Renal cortex interstitium (tissue), 15 donors: ENCODE measurements around the gene AK2. TPM values are rescaled to one million over a fixed set of nuclear protein-coding genes. Genes with fewer than 3 reads are reported as not detected.
A peak's percentile ranks its signal among the peaks of the same experiment; 100 is the strongest.
"Not testable (repeated sequence)": the region's sequence is repeated elsewhere in the genome, so short reads cannot be mapped to it uniquely, and the experiment has no call there.

Experiments used
- DNase-seq, 11 donors: peaks; one replicate each; pipeline ENCODE4 v3.0.0-alpha.2; 2013; ENCODE audit warnings: low read depth in 9 of 11, low spot score in 4 of 11; ENCODE audit errors: extremely low read depth in 1 of 11
- long read RNA-seq, 16 experiments: transcript quantifications; one replicate each; lab custom pipeline, GENCODE V29; 2026
- polyA plus RNA-seq, 3 donors: library from polyadenylated mRNA; unstranded; fragments of 120-200 nt; gene quantifications; one replicate each; pipeline ENCODE4 v1.2.1, GENCODE V29; 2013; ENCODE audit not compliant: insufficient read length in 3 of 3

The AK2 gene
- polyA plus RNA-seq: 100 to 1,000 TPM; 199 to 254 (median 217) TPM
- long read RNA-seq, donor 1, transcript AK2-202 (7 exons, 3,586 nt): minor isoform, 14 of 67 reads
- long read RNA-seq, donor 1, transcript AK2-201 (6 exons, 1,021 nt): major isoform, 24 of 67 reads
- long read RNA-seq, donor 1, partial matches to known transcripts: 26 of 67 reads
- long read RNA-seq, donor 1, other reads (novel, unspliced or antisense): 0 of 67 reads
- long read RNA-seq, donor 2, transcript AK2-201 (6 exons, 1,021 nt): major isoform, 18 of 49 reads
- long read RNA-seq, donor 2, transcript AK2-202 (7 exons, 3,586 nt): minor isoform, 13 of 49 reads
- long read RNA-seq, donor 2, partial matches to known transcripts: 12 of 49 reads
- long read RNA-seq, donor 2, other reads (novel, unspliced or antisense): 0 of 49 reads
- long read RNA-seq, donor 3, transcript AK2-201 (6 exons, 1,021 nt): major isoform, 60 of 137 reads
- long read RNA-seq, donor 3, transcript AK2-202 (7 exons, 3,586 nt): minor isoform, 23 of 137 reads
- long read RNA-seq, donor 3, partial matches to known transcripts: 47 of 137 reads
- long read RNA-seq, donor 3, other reads (novel, unspliced or antisense): 0 of 137 reads
- long read RNA-seq, donor 4, transcript AK2-202 (7 exons, 3,586 nt): minor isoform, 15 of 101 reads
- long read RNA-seq, donor 4, transcript AK2-201 (6 exons, 1,021 nt): major isoform, 51 of 101 reads
- long read RNA-seq, donor 4, partial matches to known transcripts: 25 of 101 reads
- long read RNA-seq, donor 4, other reads (novel, unspliced or antisense): 0 of 101 reads
- long read RNA-seq, donor 5: 0 reads
- long read RNA-seq, donor 6, transcript AK2-202 (7 exons, 3,586 nt): minor isoform, 14 of 97 reads
- long read RNA-seq, donor 6, transcript AK2-207 (2 exons, 599 nt): minor isoform, 5 of 97 reads
- long read RNA-seq, donor 6, transcript AK2-201 (6 exons, 1,021 nt): major isoform, 43 of 97 reads
- long read RNA-seq, donor 6, partial matches to known transcripts: 27 of 97 reads
- long read RNA-seq, donor 6, other reads (novel, unspliced or antisense): 0 of 97 reads
- long read RNA-seq, donor 7, transcript AK2-201 (6 exons, 1,021 nt): major isoform, 63 of 131 reads
- long read RNA-seq, donor 7, transcript AK2-202 (7 exons, 3,586 nt): minor isoform, 25 of 131 reads
- long read RNA-seq, donor 7, partial matches to known transcripts: 34 of 131 reads
- long read RNA-seq, donor 7, other reads (novel, unspliced or antisense): 0 of 131 reads
- long read RNA-seq, donor 8, transcript AK2-206 (5 exons, 811 nt): minor isoform, 6 of 187 reads
- long read RNA-seq, donor 8, transcript AK2-201 (6 exons, 1,021 nt): major isoform, 70 of 187 reads
- long read RNA-seq, donor 8, transcript AK2-202 (7 exons, 3,586 nt): minor isoform, 39 of 187 reads
- long read RNA-seq, donor 8, partial matches to known transcripts: 68 of 187 reads
- long read RNA-seq, donor 8, other reads (novel, unspliced or antisense): 0 of 187 reads
- long read RNA-seq, donor 9, transcript AK2-202 (7 exons, 3,586 nt): minor isoform, 20 of 87 reads
- long read RNA-seq, donor 9, transcript AK2-201 (6 exons, 1,021 nt): major isoform, 27 of 87 reads
- long read RNA-seq, donor 9, partial matches to known transcripts: 33 of 87 reads
- long read RNA-seq, donor 9, other reads (novel, unspliced or antisense): 0 of 87 reads
- long read RNA-seq, donor 10, transcript AK2-202 (7 exons, 3,586 nt): minor isoform, 17 of 96 reads
- long read RNA-seq, donor 10, transcript AK2-201 (6 exons, 1,021 nt): major isoform, 43 of 96 reads
- long read RNA-seq, donor 10, partial matches to known transcripts: 29 of 96 reads
- long read RNA-seq, donor 10, other reads (novel, unspliced or antisense): 0 of 96 reads
- long read RNA-seq, donor 11, transcript AK2-201 (6 exons, 1,021 nt): major isoform, 24 of 71 reads
- long read RNA-seq, donor 11, transcript AK2-202 (7 exons, 3,586 nt): minor isoform, 23 of 71 reads
- long read RNA-seq, donor 11, partial matches to known transcripts: 18 of 71 reads
- long read RNA-seq, donor 11, other reads (novel, unspliced or antisense): 0 of 71 reads
- long read RNA-seq, donor 12, transcript AK2-201 (6 exons, 1,021 nt): major isoform, 19 of 36 reads
- long read RNA-seq, donor 12, transcript AK2-202 (7 exons, 3,586 nt): minor isoform, 8 of 36 reads
- long read RNA-seq, donor 12, partial matches to known transcripts: 6 of 36 reads
- long read RNA-seq, donor 12, other reads (novel, unspliced or antisense): 0 of 36 reads
- long read RNA-seq, donor 13, transcript AK2-212 (7 exons, 886 nt): minor isoform, 5 of 211 reads
- long read RNA-seq, donor 13, transcript AK2-202 (7 exons, 3,586 nt): minor isoform, 34 of 211 reads
- long read RNA-seq, donor 13, transcript AK2-201 (6 exons, 1,021 nt): major isoform, 80 of 211 reads
- long read RNA-seq, donor 13, partial matches to known transcripts: 85 of 211 reads
- long read RNA-seq, donor 13, other reads (novel, unspliced or antisense): 0 of 211 reads
- long read RNA-seq, donor 14, transcript AK2-202 (7 exons, 3,586 nt): minor isoform, 19 of 77 reads
- long read RNA-seq, donor 14, transcript AK2-201 (6 exons, 1,021 nt): major isoform, 38 of 77 reads
- long read RNA-seq, donor 14, partial matches to known transcripts: 16 of 77 reads
- long read RNA-seq, donor 14, other reads (novel, unspliced or antisense): 0 of 77 reads
- long read RNA-seq, donor 15, transcript AK2-202 (7 exons, 3,586 nt): minor isoform, 12 of 63 reads
- long read RNA-seq, donor 15, transcript AK2-201 (6 exons, 1,021 nt): major isoform, 23 of 63 reads
- long read RNA-seq, donor 15, partial matches to known transcripts: 20 of 63 reads
- long read RNA-seq, donor 15, other reads (novel, unspliced or antisense): 0 of 63 reads
- long read RNA-seq, donor 16, transcript AK2-201 (6 exons, 1,021 nt): major isoform, 97 of 321 reads
- long read RNA-seq, donor 16, transcript AK2-202 (7 exons, 3,586 nt): minor isoform, 55 of 321 reads
- long read RNA-seq, donor 16, partial matches to known transcripts: 155 of 321 reads
- long read RNA-seq, donor 16, other reads (novel, unspliced or antisense): 0 of 321 reads

DNA sequence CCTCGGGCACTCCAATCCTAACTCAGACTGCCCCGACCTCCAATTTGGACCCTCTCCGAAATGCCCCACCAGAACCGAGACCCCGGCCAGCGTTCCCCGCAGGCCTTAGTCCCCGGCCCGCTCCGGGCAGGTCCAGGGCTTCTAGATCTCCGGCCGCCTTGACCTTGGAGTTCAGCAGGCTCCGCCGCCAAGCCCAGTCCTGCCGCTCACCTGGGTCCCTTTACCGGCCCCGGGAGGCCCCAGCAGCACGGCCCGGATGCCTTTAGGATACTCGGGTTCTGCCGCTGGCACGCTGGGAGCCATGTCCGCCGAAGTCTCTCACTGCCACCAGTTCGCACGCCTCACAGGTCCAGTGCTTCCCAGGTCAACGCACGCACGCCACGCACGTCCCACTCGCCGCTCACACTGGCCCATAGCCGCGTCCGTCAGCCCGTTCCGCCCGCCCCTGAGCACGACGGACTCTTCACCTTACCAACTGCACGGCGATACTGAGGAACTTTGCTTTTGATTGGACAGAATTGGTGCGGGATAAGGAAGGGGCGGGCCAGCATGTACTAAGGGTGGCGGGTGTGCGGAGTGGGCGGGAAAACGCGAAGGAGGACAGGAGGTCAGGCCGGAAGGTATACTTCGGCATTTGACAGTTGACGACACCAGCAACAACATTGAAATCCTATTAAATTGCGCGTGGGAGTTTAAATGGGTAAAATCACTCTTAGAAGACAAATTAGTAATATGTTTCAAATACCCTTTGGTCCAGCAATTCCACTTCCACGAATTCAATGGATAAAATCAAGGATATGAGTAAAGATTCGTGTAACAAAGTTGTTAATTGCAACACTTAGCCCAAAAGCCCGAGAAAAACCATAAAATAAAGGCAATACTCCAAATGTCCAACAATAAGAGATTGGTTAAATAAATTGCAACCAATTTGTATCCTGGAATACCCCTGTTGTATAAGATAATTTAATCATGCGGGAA, at the start of gene AK2:
Gene AK2, minus strand, starts transcription at position 358 of the 978 bp plus-strand sequence. Its CDS starts 55 bp downstream, at position 303.
- DNase-seq: peak; percentile 83 to 97 (median 92)

DNA sequence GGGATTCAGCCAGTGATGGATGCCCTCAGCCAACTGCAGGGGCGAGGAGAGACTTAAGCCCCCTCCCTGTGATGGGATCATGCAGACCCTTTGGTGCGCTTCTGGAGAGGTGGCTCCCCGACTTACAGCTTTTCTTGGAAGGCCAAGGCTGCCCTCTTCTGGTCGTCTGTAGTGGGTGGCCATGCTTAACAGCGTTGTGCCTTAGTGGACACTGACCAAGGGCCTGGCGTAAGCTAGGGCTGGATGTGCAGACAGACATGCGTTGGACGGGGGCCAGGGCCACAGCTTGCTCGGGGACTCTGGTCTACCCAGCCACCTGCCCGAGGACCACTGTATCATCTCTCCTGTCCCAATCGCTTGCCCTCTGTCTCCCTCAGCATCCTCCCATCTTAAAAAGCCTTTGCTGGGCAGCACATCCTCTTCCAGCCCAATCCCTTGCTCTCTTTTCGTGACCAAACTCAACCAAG, 49.7 kb upstream of the AK2 start:
- peak; percentile 47 to 77 (median 64) for DNase-seq

DNA sequence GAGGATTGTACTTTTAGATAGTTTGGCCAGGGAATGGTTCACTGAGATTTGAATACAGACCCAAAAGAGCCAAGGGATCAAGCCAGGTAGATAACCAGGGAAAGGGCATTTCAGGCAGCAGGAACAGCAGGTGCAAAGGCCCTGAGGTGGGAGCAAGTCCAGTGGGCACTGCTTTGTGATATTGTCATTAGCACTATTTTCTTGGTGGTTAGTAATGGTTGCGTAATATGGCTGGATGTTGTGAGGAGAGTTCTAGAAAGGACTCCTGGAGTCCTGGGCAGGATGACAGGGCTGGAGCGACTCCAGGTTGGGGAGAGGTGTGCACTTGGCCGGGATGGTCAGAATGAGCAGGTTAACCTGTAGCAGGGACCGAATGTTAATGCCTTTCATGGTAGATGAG, 48.6 kb upstream of the AK2 start:
- no peak for DNase-seq

DNA sequence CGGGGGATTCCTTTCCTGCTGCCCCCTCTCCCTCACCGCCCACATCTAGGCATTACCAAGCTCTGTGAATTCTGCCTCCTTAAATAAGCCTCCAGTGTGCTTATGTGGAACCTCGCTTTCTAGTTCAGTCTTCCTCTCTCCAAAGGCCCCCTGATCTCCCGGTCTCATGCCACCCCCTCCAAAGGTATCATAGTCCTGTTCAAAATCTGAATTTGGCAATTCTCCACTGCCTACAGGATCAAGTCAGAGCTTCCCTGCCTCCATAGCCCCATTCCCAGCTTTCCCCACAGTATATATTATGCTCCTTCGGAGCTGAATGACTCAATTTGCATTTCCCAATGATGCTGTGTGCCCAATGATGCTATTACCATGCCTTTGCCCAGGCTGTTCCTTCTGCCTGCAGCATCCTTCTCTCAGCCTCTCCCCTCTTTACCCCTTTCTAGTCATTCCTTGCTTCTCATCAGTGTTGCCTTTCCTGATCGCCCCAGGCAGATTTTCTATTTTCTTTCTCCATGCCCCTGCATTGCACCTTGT, 46.0 kb upstream of the AK2 start:
- no peak for DNase-seq

DNA sequence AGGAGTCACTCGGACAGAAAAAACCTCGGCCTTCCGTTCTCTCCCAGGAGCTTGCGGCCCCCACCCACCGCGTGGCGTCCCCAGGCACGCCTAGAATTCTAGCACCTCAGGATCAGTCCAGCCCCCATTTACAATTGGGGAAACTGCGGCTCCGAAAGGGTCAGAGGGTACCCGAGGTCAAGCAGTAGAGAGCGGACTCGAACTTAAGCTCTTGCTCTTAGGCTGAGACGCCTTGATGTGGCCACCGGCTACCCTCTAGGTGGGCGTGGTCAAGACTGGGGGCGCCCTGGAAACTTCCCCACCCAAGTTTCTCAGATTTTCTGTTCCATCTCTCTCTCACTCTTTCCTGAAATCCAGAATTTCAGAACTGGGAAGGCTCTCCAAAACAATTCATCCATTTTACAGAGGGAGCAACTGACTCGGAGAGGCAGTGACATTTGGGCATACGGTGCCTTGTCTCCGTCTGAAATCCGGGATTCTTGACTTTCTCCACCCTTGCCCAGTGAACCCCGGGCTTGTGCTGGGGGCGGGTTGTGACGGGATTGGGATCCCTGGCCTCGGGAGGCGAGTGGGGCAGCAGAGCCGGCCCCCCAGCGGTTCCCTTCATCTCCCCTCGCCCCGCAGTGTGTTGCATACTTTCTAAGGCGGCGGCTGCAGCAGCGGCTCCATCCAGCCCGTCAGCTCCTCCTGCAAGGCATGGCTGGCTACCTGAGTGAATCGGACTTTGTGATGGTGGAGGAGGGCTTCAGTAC, 45.0 kb upstream of the AK2 start:
- DNase-seq: no peak

DNA sequence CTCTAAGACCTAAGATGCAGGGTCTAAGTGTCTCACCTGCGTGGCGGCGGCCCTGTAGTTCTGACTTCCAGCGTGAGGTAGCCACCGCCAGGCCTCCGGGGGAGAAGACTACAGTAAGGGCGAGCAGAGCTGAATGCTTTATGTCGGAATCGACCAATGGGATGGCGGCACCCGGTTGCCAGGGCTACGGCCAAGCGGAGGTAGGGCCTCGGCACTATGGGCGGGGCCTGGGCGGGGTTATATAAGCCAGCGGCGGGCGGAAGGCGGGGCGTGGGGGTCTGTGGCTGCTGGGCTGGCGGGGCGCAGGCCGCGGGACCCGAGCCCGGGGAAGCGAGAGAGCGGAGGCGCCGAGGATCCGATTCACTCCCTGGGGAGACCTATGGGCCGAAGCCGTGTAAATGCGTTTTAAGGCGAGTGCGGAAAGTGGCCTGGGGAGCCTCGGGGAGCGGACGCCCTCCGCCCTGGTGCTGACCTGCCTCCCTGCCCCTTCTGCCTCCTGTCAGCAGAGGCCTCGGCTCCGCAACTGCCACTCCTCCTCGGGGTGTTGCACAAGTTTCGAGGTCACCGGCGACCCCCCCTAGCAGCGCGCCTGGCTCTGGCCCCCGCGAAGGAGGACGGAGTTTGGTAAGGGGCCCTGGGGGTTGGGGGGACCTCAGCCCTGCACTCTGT, 44.3 kb upstream of the AK2 start, which contains the start of gene AZIN2:
Gene AZIN2, plus strand, starts transcription at position 269 of the 669 bp plus-strand sequence. CDS start 1,097 bp downstream, outside the sequence.
- peak; percentile 84 to 95 (median 93) for DNase-seq

DNA sequence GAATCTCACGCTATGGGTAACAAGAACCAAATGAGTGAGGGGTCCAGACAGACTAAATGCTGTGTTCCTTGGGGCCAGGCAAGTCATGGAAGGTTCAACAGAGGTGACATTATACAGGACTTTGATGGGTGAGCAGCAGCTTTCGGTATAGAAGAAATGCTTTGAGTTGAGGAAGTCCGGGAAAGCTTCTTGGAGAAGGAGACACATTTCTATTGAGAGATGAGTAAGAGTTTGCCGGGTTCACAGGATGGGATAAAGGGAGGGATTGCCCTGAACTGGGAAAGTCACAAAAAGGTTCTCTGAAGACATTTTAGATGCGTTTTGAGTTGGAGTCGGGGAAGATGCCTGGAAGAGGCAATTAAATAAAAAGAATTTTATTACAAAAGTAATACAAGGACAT, 43.7 kb upstream of the AK2 start:
- no peak for DNase-seq

DNA sequence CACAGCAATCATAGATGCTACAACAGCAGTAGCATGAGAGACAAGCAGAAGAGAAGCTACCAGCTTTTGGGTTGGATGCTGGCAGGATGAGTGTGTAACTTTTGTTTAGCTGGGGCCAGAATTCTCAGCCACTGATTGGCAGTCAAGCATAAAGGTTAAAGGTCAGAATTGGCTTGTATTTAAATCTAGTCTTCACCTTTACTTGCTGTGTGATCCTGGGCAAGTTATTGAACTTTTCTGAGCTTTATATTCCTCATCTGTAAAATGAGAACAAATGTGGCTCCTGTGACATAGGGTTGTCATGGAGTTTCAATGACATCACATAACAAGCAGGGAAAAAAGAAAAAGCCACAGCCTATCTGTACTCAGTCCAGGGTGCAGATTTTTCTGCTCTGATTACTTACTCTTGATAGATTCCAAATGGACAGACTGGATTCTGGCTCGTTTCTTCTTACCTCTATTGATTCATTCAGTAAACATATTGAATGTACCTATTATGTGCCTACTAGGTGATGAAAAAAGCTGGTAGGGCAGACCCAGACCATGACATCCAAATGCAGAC, 41.4 kb upstream of the AK2 start:
- DNase-seq: no peak

DNA sequence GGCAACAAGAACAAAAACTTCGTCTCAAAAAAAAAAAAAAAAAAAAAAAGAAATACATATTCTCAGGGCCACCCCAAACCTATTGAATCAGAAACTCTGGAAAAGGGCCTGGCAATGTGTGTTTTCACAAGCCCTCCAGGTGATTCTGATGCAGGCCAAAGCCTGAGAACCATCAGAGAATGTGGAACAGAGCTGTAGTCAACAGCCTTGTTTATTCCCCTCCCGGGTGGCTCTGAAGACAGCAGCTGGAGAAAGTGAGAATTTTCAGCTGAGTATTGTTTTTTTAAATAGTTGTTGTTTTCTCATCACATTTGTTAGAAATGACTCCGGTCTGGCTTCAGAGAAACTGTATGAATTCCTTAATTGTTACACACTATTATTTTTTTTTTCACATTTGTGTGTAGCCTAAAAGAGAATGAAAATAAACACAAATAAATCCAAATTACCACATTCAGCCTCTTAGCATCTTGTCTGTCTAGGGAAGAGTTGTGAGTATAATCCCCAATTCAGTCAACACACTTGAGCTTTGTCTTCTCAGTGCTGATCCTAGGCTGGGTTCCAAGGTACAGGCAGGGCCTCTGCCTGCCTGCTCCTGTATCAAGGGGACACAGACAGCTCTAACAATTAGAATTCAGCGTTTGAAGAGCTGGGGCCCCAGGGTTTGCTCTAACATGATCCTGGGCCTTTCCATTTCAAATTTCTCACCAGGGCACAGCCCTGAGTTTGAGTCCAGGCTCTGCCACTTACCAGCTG, 37.7 kb upstream of the AK2 start:
- no peak for DNase-seq

DNA sequence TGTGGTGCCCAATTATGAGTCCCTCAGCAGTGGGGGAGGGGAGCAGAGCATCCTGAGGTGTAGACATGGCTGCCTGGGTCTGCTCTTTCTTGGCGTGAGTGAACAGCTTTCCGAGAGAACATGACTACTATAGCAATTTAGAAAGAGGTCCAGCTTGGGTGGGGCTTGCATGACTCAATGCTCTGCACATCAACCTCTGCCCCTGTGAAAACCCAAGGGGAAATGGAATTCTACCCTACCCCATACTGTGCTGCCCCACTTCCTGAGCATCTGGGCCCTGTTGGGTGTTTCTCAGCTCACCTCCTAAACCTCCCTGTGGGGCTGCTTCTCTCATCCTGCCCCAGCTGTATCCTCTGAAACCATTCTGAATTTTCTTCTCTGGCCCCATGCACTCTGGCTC, 36.0 kb upstream of the AK2 start:
- no peak for DNase-seq

DNA sequence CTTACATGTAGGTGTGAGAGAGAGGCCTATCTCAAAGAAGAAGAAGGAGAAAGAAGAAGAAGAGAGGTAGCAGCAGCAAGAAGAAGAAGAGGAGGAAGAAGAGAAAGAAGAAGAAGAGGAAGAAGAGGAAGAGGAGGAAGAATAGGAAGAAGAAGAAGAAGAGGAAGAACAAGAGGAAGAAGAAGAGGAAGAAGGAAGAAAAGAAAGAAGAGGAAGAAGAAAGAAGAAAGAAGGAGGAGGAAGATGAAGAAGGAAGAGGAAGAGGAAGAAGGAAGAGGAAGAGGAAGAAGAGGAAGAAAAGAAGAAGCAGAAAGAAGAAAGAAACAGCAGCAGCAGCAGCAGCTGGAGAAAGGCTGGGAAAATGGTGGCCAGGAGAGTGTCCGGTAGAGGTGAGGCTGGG, 33.9 kb upstream of the AK2 start:
- DNase-seq: no peak

DNA sequence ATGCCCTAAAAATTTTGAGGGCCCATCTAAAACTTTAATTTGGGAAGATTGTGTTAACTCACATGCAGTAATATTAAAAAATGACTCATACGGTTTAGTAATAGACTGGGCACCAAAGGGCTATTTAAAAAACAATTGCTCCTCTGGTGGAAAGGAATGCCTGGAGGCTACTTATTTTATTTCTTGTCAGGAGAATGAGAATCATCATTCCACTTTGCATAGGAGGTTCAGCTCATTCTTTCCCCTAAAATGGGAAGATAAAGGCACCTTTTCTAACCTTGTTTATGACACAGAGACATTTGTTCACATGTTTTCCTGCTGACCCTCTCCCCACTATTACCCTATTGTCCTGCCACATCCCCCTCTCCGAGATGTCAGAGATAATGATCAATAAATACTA, 31.4 kb upstream of the AK2 start:
- not testable (repeated sequence) for DNase-seq
